B cell (primary cell): ENCODE data around the gene AUTS2. TPM values are rescaled to one million over a fixed set of nuclear protein-coding genes. Genes with fewer than 3 reads are reported as not detected.

ENCODE experiments used
- ATAC-seq: fragments of 200-7000 bp; cut with Tn5 transposase; one replicate; pipeline ENCODE4 v1.10.0; 2021; ENCODE audit warnings: low read depth, mild to moderate bottlenecking, moderate number of reproducible peaks, moderate library complexity
- CTCF ChIA-PET: fragments of 350-600 bp; sonication (Branson Sonifier 250); formaldehyde crosslinking; loops from one replicate; lab custom pipeline; 2021; ENCODE audit warnings: antibody characterized with exemption, inconsistent platforms; lab: Charles Lee
- POLR2A ChIA-PET: fragments of 350-600 bp; sonication (Branson Sonifier 250); formaldehyde crosslinking; loops from one replicate; lab custom pipeline; 2021; ENCODE audit warnings: antibody characterized with exemption; lab: Charles Lee
- DNase-seq: peaks from one replicate; pipeline ENCODE4 v3.0.0; 2013
- H2AFZ ChIP-seq: 2 replicates; pipeline ENCODE4 v1.6.1; 2012; ENCODE audit warnings: mild to moderate bottlenecking, low read depth, low read length; ENCODE audit not compliant: insufficient read depth, poor library complexity, severe bottlenecking
- H3K27ac ChIP-seq, 2 donors: 1 replicate in 1 of 2; 2 replicates in 1 of 2; pipeline ENCODE4 v1.5.1; 2012 to 2013; ENCODE audit warnings: low read length in 2 of 2, mild to moderate bottlenecking in 2 of 2, moderate library complexity in 1 of 2
- H3K27me3 ChIP-seq, 4 experiments: fragments of 200-600 bp in 1 of 4; sonication (generic) in 1 of 4; replicated peaks in 1 of 4; 1 replicate in 2 of 4; 2 replicates in 2 of 4; pipeline versions ENCODE4 v1.6.1 to v1.7.0; 2013 to 2016; ENCODE audit warnings: low read length in 3 of 4, mild to moderate bottlenecking in 2 of 4, mixed read lengths in 1 of 4, moderate library complexity in 1 of 4; ENCODE audit not compliant: insufficient read depth in 4 of 4, control insufficient read depth in 3 of 4; ENCODE audit errors: control extremely low read depth in 1 of 4
- H3K36me3 ChIP-seq, 2 experiments: replicated peaks in 1 of 2; 1 replicate in 1 of 2; 2 replicates in 1 of 2; pipeline versions ENCODE4 v1.6.1 to v1.7.1; 2013; ENCODE audit warnings: low read length in 1 of 2; ENCODE audit not compliant: insufficient read depth in 2 of 2, control insufficient read depth in 1 of 2; ENCODE audit errors: control extremely low read depth in 1 of 2, extremely low read depth in 1 of 2
- H3K4me1 ChIP-seq, 2 donors: fragments of 200-600 bp in 1 of 2; sonication (generic) in 1 of 2; 1 replicate in 1 of 2; 2 replicates in 1 of 2; pipeline versions ENCODE4 v1.5.1 to v1.6.1; 2013 to 2017; ENCODE audit warnings: low read length in 2 of 2; ENCODE audit not compliant: control insufficient read depth in 2 of 2, insufficient read depth in 2 of 2
- H3K4me2 ChIP-seq: replicated peaks from 2 replicates; pipeline ENCODE3; 2012; ENCODE audit warnings: mild to moderate bottlenecking, low read depth, low read length; ENCODE audit not compliant: poor library complexity, severe bottlenecking
- H3K4me3 ChIP-seq, 5 experiments: fragments of 200-600 bp in 1 of 5; sonication (generic) in 1 of 5; 1 replicate in 3 of 5; 2 replicates in 2 of 5; pipeline versions ENCODE4 v1.5.1 to v1.7.0; 2011 to 2016; ENCODE audit warnings: low read length in 4 of 5, mild to moderate bottlenecking in 4 of 5, low read depth in 2 of 5, control low read depth in 1 of 5, moderate library complexity in 1 of 5; ENCODE audit not compliant: insufficient read depth in 1 of 5; ENCODE audit errors: control extremely low read depth in 1 of 5, extremely low read depth in 1 of 5
- H3K79me2 ChIP-seq: fragments of 200-600 bp; sonication (generic); one replicate; pipeline ENCODE4 v1.6.0; 2016; ENCODE audit warnings: low read length; ENCODE audit not compliant: control insufficient read depth, insufficient read depth
- H3K9ac ChIP-seq: fragments of 200-600 bp; sonication (generic); 2 replicates; pipeline ENCODE4 v1.6.1; 2017; ENCODE audit warnings: mild to moderate bottlenecking, low read length, moderate library complexity
- H3K9me3 ChIP-seq, 3 donors: one replicate each; pipeline versions ENCODE4 v1.6.1 to v1.7.1; 2013; ENCODE audit warnings: low read length in 2 of 3; ENCODE audit not compliant: control insufficient read depth in 2 of 3, insufficient read depth in 1 of 3; ENCODE audit errors: control extremely low read depth in 1 of 3
- H4K20me1 ChIP-seq: 2 replicates; pipeline ENCODE4 v1.6.0; 2012; ENCODE audit warnings: mild to moderate bottlenecking, low read length; ENCODE audit not compliant: insufficient read depth, control insufficient read depth, poor library complexity, severe bottlenecking
- H3K27ac Mint-ChIP-seq: one replicate; pipeline ENCODE4 v1.8.0; 2021; ENCODE audit warnings: mixed read lengths
- H3K27me3 Mint-ChIP-seq: one replicate; pipeline ENCODE4 v1.8.0; 2021; ENCODE audit warnings: mixed read lengths
- H3K4me1 Mint-ChIP-seq: one replicate; pipeline ENCODE4 v1.8.0; 2021; ENCODE audit warnings: mixed read lengths
- H3K4me3 Mint-ChIP-seq: one replicate; pipeline ENCODE4 v1.8.0; 2021; ENCODE audit warnings: mixed read lengths
- H3K9me3 Mint-ChIP-seq: one replicate; pipeline ENCODE4 v1.8.0; 2022; ENCODE audit warnings: mixed read lengths; ENCODE audit not compliant: insufficient read depth
- EZH2 ChIP-seq: IDR thresholded peaks from 2 replicates; pipeline ENCODE4 v1.6.1; 2012; ENCODE audit warnings: borderline replicate concordance, low read depth, mild to moderate bottlenecking, moderate library complexity, low read length; ENCODE audit not compliant: insufficient read depth, poor library complexity, severe bottlenecking
- WGBS: methylation state at CpG from one replicate; pipeline ENCODE4 v1.1.5; 2013; ENCODE audit warnings: missing lambda C conversion rate; ENCODE audit not compliant: insufficient coverage; 5-methylcytosine and 5-hydroxymethylcytosine counted together
- intact Hi-C: fragments of 100-400 bp; cut with micrococcal nuclease; formaldehyde crosslinking; loops from one replicate; pipeline ENCODE4 v1.10.0; 2022
- polyA plus RNA-seq: library from polyadenylated mRNA; depleted of rRNA; stranded (reverse); fragments of >200 nt; gene quantifications from 2 replicates; pipeline ENCODE4 v1.2.3, GENCODE V29; 2012
- total RNA-seq, 2 donors: library from RNA; stranded (reverse); fragments of 120-200 nt in 1 of 2; gene quantifications; 1 replicate in 1 of 2; 2 replicates in 1 of 2; pipeline versions ENCODE4 v1.2.3 to v1.2.4, GENCODE V29; 2013 to 2022
- TF ChIP-seq, protein P1 (sequence below): fragments of 200-600 bp; IDR thresholded peaks from one replicate; pipeline ENCODE4 v1.8.0; 2022; ENCODE audit warnings: antibody characterized with exemption, mild to moderate bottlenecking

The AUTS2 gene
- total and polyA plus RNA-seq, 2 donors (not counting 1 experiment from before 2014, with no cell fraction given): 22.3 to 35.0 TPM

DNA sequence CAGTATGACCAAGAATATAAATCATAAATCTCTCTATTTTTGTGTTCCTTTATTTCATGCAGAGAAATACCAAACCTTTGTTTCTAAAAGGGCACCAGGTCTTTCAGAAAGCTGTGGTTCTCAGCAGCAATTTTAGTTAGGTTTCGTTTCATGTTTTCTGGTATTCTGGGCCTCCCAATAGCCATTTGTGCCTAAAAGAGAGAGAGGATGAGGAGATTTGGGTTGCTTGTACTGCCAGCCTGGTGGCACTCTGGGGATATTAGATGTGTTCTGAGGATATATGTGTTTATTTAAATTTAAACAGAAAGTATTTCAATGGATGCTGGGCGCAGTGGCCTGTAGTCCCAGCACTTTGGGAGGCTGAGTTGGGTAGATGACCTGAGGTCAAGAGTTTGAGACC lies 471.7 kb downstream of the AUTS2 start:
- DNase-seq (no peak), ATAC-seq (no peak)
- H3K27me3 Mint-ChIP-seq: no peaks in the 10 kb centered on the region
- H3K4me3 Mint-ChIP-seq: no peak overlapping the region
- Histone ChIP-seq H3K4me2 (no peak overlapping the region), H3K9ac (no peak overlapping the region), H2AFZ (no peak overlapping the region), H3K79me2 (no peaks in the 10 kb centered on the region), H3K4me1 (peaks cover 0 to 2% of the 10 kb centered on the region in 2 donors), H3K36me3 (no peaks in the 10 kb centered on the region), H3K27ac (no peak overlapping the region), H3K9me3 (peaks cover 0 to 4% (median 0%) of the 10 kb centered on the region in 3 donors), H3K27me3 (no peaks in the 10 kb centered on the region), H4K20me1 (peaks cover 12% of the 10 kb centered on the region), H3K4me3 (no peak overlapping the region)
- intact Hi-C loops: no loop called here
- H3K4me1 Mint-ChIP-seq: peaks cover 18% of the 10 kb centered on the region
- ChIA-PET CTCF (no interaction called here), POLR2A (no interaction called here)
- H3K9me3 Mint-ChIP-seq: no peaks in the 10 kb centered on the region
- no peak overlapping the region for H3K27ac Mint-ChIP-seq
- no peak for TF ChIP-seq EZH2
- WGBS: 88% methylated on average over 2 of the region's 2 CpGs

DNA sequence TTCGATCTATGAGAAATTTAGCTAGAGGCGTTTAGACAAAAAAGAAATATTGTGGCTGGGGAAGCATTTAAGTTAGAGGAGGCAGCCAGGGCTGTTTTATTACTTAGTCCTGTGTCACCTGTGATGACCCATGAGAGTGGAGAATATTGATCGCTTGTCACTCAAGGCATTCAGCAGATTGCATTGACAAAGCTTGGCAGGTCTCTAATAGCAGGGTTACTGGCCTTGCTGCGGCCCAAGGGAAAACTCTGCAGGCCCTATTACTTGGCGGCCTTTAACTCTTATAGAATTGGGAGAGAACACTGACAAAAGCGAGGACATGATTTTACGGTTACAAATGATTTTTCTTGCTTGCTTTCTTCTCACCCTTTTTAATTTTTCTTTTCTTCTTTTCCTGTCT lies 473.5 kb downstream of the AUTS2 start:
- Mint-ChIP-seq H3K27me3 (no peaks in the 10 kb centered on the region), H3K4me3 (no peak overlapping the region), H3K4me1 (peaks cover 27% of the 10 kb centered on the region), H3K27ac (no peak overlapping the region), H3K9me3 (no peaks in the 10 kb centered on the region)
- H3K36me3 ChIP-seq: no peaks in the 10 kb centered on the region
- no peak overlapping the region for H3K4me2 ChIP-seq
- ChIA-PET POLR2A (no interaction called here), CTCF (interaction anchor here (0.6 kb wide), 1 partner anchor 155 kb away, joined by 4 read pairs; no protein-coding TSS in a partner anchor)
- no peak overlapping the region for H3K4me3 ChIP-seq
- ATAC-seq (no peak), DNase-seq (no peak)
- H3K9me3 ChIP-seq: peaks cover 0 to 4% (median 0%) of the 10 kb centered on the region in 3 donors
- H3K27ac ChIP-seq: no peak overlapping the region
- H4K20me1 ChIP-seq: peaks cover 17% of the 10 kb centered on the region
- H3K4me1 ChIP-seq: peaks cover 0 to 3% of the 10 kb centered on the region in 2 donors
- TF ChIP-seq EZH2: no peak
- TF ChIP-seq, protein P1, sequence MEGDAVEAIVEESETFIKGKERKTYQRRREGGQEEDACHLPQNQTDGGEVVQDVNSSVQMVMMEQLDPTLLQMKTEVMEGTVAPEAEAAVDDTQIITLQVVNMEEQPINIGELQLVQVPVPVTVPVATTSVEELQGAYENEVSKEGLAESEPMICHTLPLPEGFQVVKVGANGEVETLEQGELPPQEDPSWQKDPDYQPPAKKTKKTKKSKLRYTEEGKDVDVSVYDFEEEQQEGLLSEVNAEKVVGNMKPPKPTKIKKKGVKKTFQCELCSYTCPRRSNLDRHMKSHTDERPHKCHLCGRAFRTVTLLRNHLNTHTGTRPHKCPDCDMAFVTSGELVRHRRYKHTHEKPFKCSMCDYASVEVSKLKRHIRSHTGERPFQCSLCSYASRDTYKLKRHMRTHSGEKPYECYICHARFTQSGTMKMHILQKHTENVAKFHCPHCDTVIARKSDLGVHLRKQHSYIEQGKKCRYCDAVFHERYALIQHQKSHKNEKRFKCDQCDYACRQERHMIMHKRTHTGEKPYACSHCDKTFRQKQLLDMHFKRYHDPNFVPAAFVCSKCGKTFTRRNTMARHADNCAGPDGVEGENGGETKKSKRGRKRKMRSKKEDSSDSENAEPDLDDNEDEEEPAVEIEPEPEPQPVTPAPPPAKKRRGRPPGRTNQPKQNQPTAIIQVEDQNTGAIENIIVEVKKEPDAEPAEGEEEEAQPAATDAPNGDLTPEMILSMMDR: no peak
- no peak overlapping the region for H3K9ac ChIP-seq
- H3K79me2 ChIP-seq: no peaks in the 10 kb centered on the region
- 100% methylated on average over 6 of the region's 7 CpGs for WGBS
- no peak overlapping the region for H2AFZ ChIP-seq
- no peaks in the 10 kb centered on the region for H3K27me3 ChIP-seq
- intact Hi-C loops: no loop called here
